Neuronal stem cell (in vitro differentiated cells): ENCODE results near the gene CFAP57.

Experiments used
- DNase-seq: peaks from one replicate; pipeline ENCODE4 v3.0.0-alpha.2; 2013; ENCODE audit warnings: low spot score
- H2AFZ ChIP-seq: one replicate; pipeline ENCODE4 v1.6.1; 2013; ENCODE audit warnings: mild to moderate bottlenecking, low read length, inconsistent platforms
- H2AK5ac ChIP-seq: 2 replicates; pipeline ENCODE4 v1.6.1; 2013; ENCODE audit warnings: low read depth, mild to moderate bottlenecking, inconsistent platforms, low read length, moderate library complexity, mixed read lengths
- H2BK120ac ChIP-seq: 2 replicates; pipeline ENCODE4 v1.6.1; 2013; ENCODE audit warnings: low read depth, mild to moderate bottlenecking, inconsistent platforms, low read length, moderate library complexity, mixed read lengths
- H2BK12ac ChIP-seq: one replicate; pipeline ENCODE4 v1.6.1; 2013; ENCODE audit warnings: low read length, inconsistent platforms
- H2BK15ac ChIP-seq: 2 replicates; pipeline ENCODE4 v1.6.1; 2013; ENCODE audit warnings: mild to moderate bottlenecking, low read length, inconsistent platforms, mixed read lengths
- H2BK5ac ChIP-seq: one replicate; pipeline ENCODE4 v1.6.1; 2013; ENCODE audit warnings: inconsistent platforms, mild to moderate bottlenecking, low read length, moderate library complexity
- H3K14ac ChIP-seq: one replicate; pipeline ENCODE4 v1.6.1; 2013; ENCODE audit warnings: low read length, inconsistent platforms
- H3K18ac ChIP-seq: 2 replicates; pipeline ENCODE4 v1.6.1; 2013; ENCODE audit warnings: low read length, inconsistent platforms
- H3K23ac ChIP-seq: 2 replicates; pipeline ENCODE4 v1.6.1; 2013; ENCODE audit warnings: low read depth, mild to moderate bottlenecking, mixed read lengths, low read length, inconsistent platforms; ENCODE audit not compliant: poor library complexity
- H3K27ac ChIP-seq: replicated peaks from 3 replicates; pipeline ENCODE4 v1.5.1; 2013; ENCODE audit warnings: low read length, inconsistent platforms
- H3K27me3 ChIP-seq, 3 experiments: 2 replicates each; pipeline ENCODE4 v1.6.1; 2013; ENCODE audit warnings: low read length in 3 of 3, mild to moderate bottlenecking in 2 of 3, inconsistent platforms in 1 of 3, low read depth in 1 of 3, mixed read lengths in 1 of 3, moderate library complexity in 1 of 3; ENCODE audit not compliant: control insufficient read depth in 3 of 3, insufficient read depth in 3 of 3
- H3K36me3 ChIP-seq, 2 donors: replicated peaks in 1 of 2; 2 replicates each; pipeline ENCODE4 v1.6.1; 2013; ENCODE audit warnings: low read length in 2 of 2; ENCODE audit not compliant: control insufficient read depth in 2 of 2, insufficient read depth in 2 of 2
- H3K4ac ChIP-seq: 2 replicates; pipeline ENCODE4 v1.6.1; 2013; ENCODE audit warnings: inconsistent platforms, mild to moderate bottlenecking, low read length, moderate library complexity
- H3K4me1 ChIP-seq, 2 donors: 1 replicate in 1 of 2; 2 replicates in 1 of 2; pipeline ENCODE4 v1.6.1; 2013; ENCODE audit warnings: low read length in 2 of 2, low read depth in 1 of 2; ENCODE audit not compliant: control insufficient read depth in 2 of 2, insufficient read depth in 1 of 2
- H3K4me2 ChIP-seq: one replicate; pipeline ENCODE4 v1.6.1; 2013; ENCODE audit warnings: mild to moderate bottlenecking, low read length, inconsistent platforms; ENCODE audit not compliant: insufficient read depth, poor library complexity, severe bottlenecking
- H3K4me3 ChIP-seq, 2 donors: 2 replicates each; pipeline ENCODE4 v1.5.1; 2013; ENCODE audit warnings: low read length in 2 of 2, mild to moderate bottlenecking in 2 of 2, inconsistent platforms in 1 of 2, moderate library complexity in 1 of 2
- H3K79me1 ChIP-seq: one replicate; pipeline ENCODE4 v1.6.1; 2013; ENCODE audit warnings: low read depth, mild to moderate bottlenecking, inconsistent platforms, low read length, moderate library complexity
- H3K9ac ChIP-seq: one replicate; pipeline ENCODE4 v1.6.1; 2013; ENCODE audit warnings: mild to moderate bottlenecking, low read depth, low read length, inconsistent platforms; ENCODE audit not compliant: poor library complexity
- H3K9me3 ChIP-seq, 2 donors: replicated peaks in 1 of 2; 2 replicates each; pipeline versions ENCODE3 to v1.6.1; 2013; ENCODE audit warnings: low read length in 2 of 2, mild to moderate bottlenecking in 2 of 2, inconsistent platforms in 1 of 2, low read depth in 1 of 2, mixed read lengths in 1 of 2, moderate library complexity in 1 of 2; ENCODE audit not compliant: control insufficient read depth in 2 of 2, insufficient read depth in 1 of 2
- H4K8ac ChIP-seq: one replicate; pipeline ENCODE4 v1.6.1; 2013; ENCODE audit warnings: low read depth, mild to moderate bottlenecking, inconsistent platforms, low read length, moderate library complexity
- H4K91ac ChIP-seq: one replicate; pipeline ENCODE4 v1.6.1; 2013; ENCODE audit warnings: low read length, low read depth, mild to moderate bottlenecking, inconsistent platforms; ENCODE audit not compliant: poor library complexity
- WGBS, 2 donors: extraction: QIAGEN DNeasy Blood & Tissue Kit; methylation state at CpG; one replicate each; pipeline ENCODE4 v1.1.7; 2013; ENCODE audit warnings: missing lambda C conversion rate in 2 of 2, mixed read lengths in 1 of 2; ENCODE audit not compliant: insufficient read length in 2 of 2, insufficient replicate concordance in 1 of 2; ENCODE audit errors: extremely low coverage in 2 of 2; 5-methylcytosine and 5-hydroxymethylcytosine counted together

The CFAP57 gene

GRCh38 chr1:43284546-43285110 is 112.5 kb downstream of the CFAP57 start:
- Histone ChIP-seq H3K27me3 (peaks cover 0 to 29% (median 5%) of the 10 kb centered on the region in 3 experiments), H3K9me3 (no peaks in the 10 kb centered on the region), H3K4me3 (peak overlapping the region in 1 of 2 donors; percentile 32), H3K4ac (no peak overlapping the region), H3K27ac (no peak overlapping the region), H3K4me1 (peaks cover 9 to 20% of the 10 kb centered on the region in 2 donors), H3K79me1 (no peaks in the 10 kb centered on the region), H2BK15ac (no peak overlapping the region), H4K8ac (no peak overlapping the region), H3K23ac (peak overlapping the region; percentile 27), H2BK12ac (peak overlapping the region; percentile 24), H2AFZ (no peak overlapping the region), H2BK5ac (peak overlapping the region; percentile 44), H3K14ac (no peak overlapping the region), H3K18ac (peak overlapping the region; percentile 38), H3K4me2 (no peak overlapping the region), H2BK120ac (no peak overlapping the region), H3K36me3 (no peaks in the 10 kb centered on the region), H4K91ac (no peak overlapping the region), H2AK5ac (peak overlapping the region; percentile 24), H3K9ac (peak overlapping the region; percentile 7)
- no peak for DNase-seq
- no CpG with 5 or more reads among the region's 12 CpGs for WGBS, 2 donors

DNA sequence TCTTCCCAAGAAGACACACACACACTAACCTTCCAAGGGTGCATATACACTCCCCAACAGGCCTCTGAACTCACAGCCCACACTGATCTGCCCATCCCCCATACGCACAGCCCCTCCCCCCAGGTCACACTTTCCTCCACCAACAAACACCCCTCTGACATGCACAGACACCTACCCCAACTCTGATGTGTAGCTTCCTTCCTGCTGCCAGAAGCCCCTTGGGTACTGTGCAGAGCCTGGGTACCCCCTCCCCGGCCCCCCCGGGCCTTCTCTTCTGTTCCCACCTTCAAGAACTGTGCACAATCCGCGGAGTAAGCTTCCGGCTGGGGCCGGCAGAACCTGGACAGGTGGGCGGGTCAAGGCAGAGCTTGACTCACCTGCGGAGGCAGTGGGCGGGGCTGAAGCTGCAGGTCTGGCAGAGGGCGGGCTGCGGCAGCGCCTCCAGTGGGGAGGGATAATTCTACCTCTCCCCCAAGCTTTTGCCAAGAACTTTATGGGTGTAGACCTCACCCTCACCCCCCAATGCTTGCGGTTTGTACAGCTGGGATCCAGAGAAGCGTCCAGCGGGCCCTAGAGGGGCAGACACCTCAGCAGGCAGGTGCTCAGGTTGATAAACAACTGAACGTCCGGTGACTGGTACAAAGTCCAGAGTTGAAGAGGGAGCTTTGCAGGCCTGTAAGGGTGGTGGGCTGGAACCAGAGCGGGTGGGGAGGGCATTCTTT is 113.3 kb downstream of the CFAP57 start, which contains the start of gene C1orf210:
Gene C1orf210, minus strand, starts transcription at position 313 of the 722 bp plus-strand sequence. CDS start 2,311 bp downstream, outside the sequence.
- no peak within 1 kb of the TSS for H3K4ac ChIP-seq
- no CpG with 5 or more reads among the region's 19 CpGs for WGBS, 2 donors

GRCh38 chr1:43286115-43286514 is 114.0 kb downstream of the CFAP57 start:
- no peak overlapping the region for H3K4ac ChIP-seq
- H3K4me1 ChIP-seq = peaks cover 6 to 18% of the 10 kb centered on the region in 2 donors
- H3K9me3 ChIP-seq = no peaks in the 10 kb centered on the region
- DNase-seq = no peak
- no peak overlapping the region for H3K23ac ChIP-seq
- H2BK5ac ChIP-seq = no peak overlapping the region
- H2BK15ac ChIP-seq = no peak overlapping the region
- H2BK12ac ChIP-seq = no peak overlapping the region
- no peak overlapping the region for H4K8ac ChIP-seq
- H3K4me2 ChIP-seq = no peak overlapping the region
- H3K36me3 ChIP-seq = no peaks in the 10 kb centered on the region
- no peak overlapping the region for H3K14ac ChIP-seq
- H4K91ac ChIP-seq = no peak overlapping the region
- H2AK5ac ChIP-seq = no peak overlapping the region
- H3K79me1 ChIP-seq = no peaks in the 10 kb centered on the region
- no peak overlapping the region for H2AFZ ChIP-seq
- no peak overlapping the region for H2BK120ac ChIP-seq
- H3K9ac ChIP-seq = no peak overlapping the region
- H3K18ac ChIP-seq = no peak overlapping the region
- H3K27ac ChIP-seq = no peak overlapping the region
- H3K4me3 ChIP-seq = no peak overlapping the region
- no CpG with 5 or more reads among the region's 11 CpGs for WGBS, 2 donors
- H3K27me3 ChIP-seq = peaks cover 0 to 32% (median 6%) of the 10 kb centered on the region in 3 experiments

More for the DNA sequence above, 113.3 kb downstream of the CFAP57 start, which contains the start of gene C1orf210:
- Histone ChIP-seq H3K18ac (peak within 1 kb of the TSS; percentile 40), H3K4me1 (peaks cover 9 to 18% of the 10 kb centered on the region in 2 donors), H3K9ac (peak within 1 kb of the TSS; percentile 7), H3K27me3 (peaks cover 0 to 32% (median 6%) of the 10 kb centered on the region in 3 experiments), H3K4me3 (peak within 1 kb of the TSS in 1 of 2 donors; percentile 32), H3K4me2 (no peak within 1 kb of the TSS), H4K8ac (no peak within 1 kb of the TSS), H3K14ac (no peak within 1 kb of the TSS), H3K79me1 (no peaks in the 10 kb centered on the region), H2BK15ac (peak within 1 kb of the TSS; percentile 65), H2BK5ac (peak within 1 kb of the TSS; percentile 44), H3K9me3 (no peaks in the 10 kb centered on the region), H2BK120ac (no peak within 1 kb of the TSS), H2BK12ac (peak within 1 kb of the TSS; percentile 24), H2AK5ac (peak within 1 kb of the TSS; percentile 24), H2AFZ (no peak within 1 kb of the TSS), H3K27ac (no peak within 1 kb of the TSS), H4K91ac (no peak within 1 kb of the TSS), H3K36me3 (no peaks in the 10 kb centered on the region), H3K23ac (peak within 1 kb of the TSS; percentile 27)
- no peak for DNase-seq

- no CpG with 5 or more reads among the region's 5 CpGs for WGBS, 2 donors
- Histone ChIP-seq H3K4me2 (no peak overlapping the region), H3K23ac (no peak overlapping the region), H3K27ac (no peak overlapping the region), H3K27me3 (peaks cover 0 to 32% (median 6%) of the 10 kb centered on the region in 3 experiments), H3K4me1 (peaks cover 6 to 18% of the 10 kb centered on the region in 2 donors), H3K14ac (no peak overlapping the region), H3K9me3 (no peaks in the 10 kb centered on the region), H3K4me3 (no peak overlapping the region), H3K9ac (no peak overlapping the region), H2AFZ (no peak overlapping the region), H2BK15ac (no peak overlapping the region), H2BK5ac (no peak overlapping the region), H3K36me3 (no peaks in the 10 kb centered on the region), H4K91ac (no peak overlapping the region), H3K4ac (no peak overlapping the region), H3K18ac (no peak overlapping the region), H2BK12ac (no peak overlapping the region), H3K79me1 (no peaks in the 10 kb centered on the region), H4K8ac (no peak overlapping the region), H2AK5ac (no peak overlapping the region), H2BK120ac (no peak overlapping the region)
- no peak for DNase-seq
Measured at GRCh38 chr1:43286533-43286932, 114.4 kb downstream of the CFAP57 start.
